Progenitor cell of endocrine pancreas (in vitro differentiated cells): Measurements from ENCODE around the gene ADARB2. TPM values are rescaled to one million over a fixed set of nuclear protein-coding genes. Genes with fewer than 3 reads are reported as not detected.
"Not testable (repeated sequence)": the region's sequence is repeated elsewhere in the genome, so short reads cannot be mapped to it uniquely, and the experiment has no call there.

Experiments
- DNase-seq: peaks from one replicate; pipeline ENCODE4 v3.0.0; 2021; ENCODE audit warnings: low spot score; ENCODE audit not compliant: unreplicated experiment
- H3K27ac Mint-ChIP-seq: 2 replicates; pipeline ENCODE4 v1.8.0; 2021; ENCODE audit warnings: mild to moderate bottlenecking, moderate library complexity, mixed read lengths
- H3K27me3 Mint-ChIP-seq: 2 replicates; pipeline ENCODE4 v1.8.0; 2021; ENCODE audit warnings: mixed read lengths
- H3K36me3 Mint-ChIP-seq: 2 replicates; pipeline ENCODE4 v1.8.0; 2022; ENCODE audit warnings: mixed read lengths; ENCODE audit not compliant: insufficient read depth
- H3K4me1 Mint-ChIP-seq: 2 replicates; pipeline ENCODE4 v1.8.0; 2021; ENCODE audit warnings: low read depth, mixed read lengths
- H3K4me3 Mint-ChIP-seq: 2 replicates; pipeline ENCODE4 v1.8.0; 2021; ENCODE audit warnings: low read depth, mild to moderate bottlenecking, moderate library complexity, mixed read lengths
- H3K9me3 Mint-ChIP-seq: 2 replicates; pipeline ENCODE4 v1.8.0; 2021; ENCODE audit warnings: low read depth, mixed read lengths
- CTCF ChIP-seq: fragments of 200-600 bp; sonication (generic); IDR thresholded peaks from one replicate; pipeline ENCODE4 v1.5.0; 2021; ENCODE audit warnings: antibody characterized with exemption, mild to moderate bottlenecking; ENCODE audit not compliant: unreplicated experiment
- total RNA-seq: library from RNA; stranded (reverse); gene quantifications from 2 replicates; pipeline ENCODE4 v1.2.1, GENCODE V29; 2021

The ADARB2 gene
- total RNA-seq, 1 donor from 2014 or later, result 1.3 TPM

DNA sequence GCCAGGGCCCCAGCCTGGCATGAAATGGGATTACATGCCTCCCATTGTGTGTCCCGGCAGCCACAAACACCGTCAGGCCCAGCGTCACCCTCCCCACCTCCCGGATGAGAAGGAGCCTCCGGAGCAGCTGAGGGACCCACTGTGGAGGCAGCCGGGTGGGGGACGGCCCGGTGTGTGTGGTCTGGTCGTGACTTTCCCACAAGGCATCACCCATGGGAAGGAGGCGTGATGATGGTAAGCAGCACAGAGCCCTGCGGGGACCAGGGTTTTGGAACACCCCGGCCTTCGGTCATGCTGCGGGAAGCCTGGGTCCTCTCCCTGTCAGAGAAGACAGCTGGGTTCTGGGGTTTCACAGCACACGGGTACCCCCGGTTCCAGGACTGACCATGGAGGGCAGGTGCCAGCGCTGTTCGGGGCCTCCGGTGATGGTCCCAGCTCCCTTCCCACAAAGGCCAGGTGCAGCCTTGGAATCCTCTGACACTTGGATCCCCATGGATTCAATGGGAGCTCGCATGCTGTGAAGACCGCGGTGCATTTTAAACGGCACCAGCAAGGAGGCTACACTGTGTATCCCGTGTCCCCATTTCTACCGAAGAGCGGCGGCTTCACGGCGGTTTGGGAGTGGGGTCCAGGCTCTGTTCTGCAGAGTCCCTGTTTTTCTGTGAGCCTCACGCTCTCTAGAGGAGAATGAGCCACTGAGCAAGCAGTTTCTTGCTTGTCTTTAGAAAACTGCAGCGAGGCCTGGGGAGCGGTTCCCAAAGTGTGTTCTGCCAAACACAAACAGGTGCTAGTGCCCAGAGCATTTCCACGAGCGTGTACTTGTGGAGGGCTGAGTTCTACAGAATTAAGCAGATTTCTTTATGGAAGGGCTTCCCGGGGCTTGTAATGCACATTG lies 336.0 kb downstream of the ADARB2 start:
- Mint-ChIP-seq H3K27me3 (peaks cover 37% of the 10 kb centered on the region), H3K4me1 (peaks cover 6% of the 10 kb centered on the region), H3K36me3 (peaks cover 2% of the 10 kb centered on the region), H3K27ac (no peak overlapping the region), H3K4me3 (no peak overlapping the region), H3K9me3 (no peaks in the 10 kb centered on the region)
- no peak for TF ChIP-seq CTCF
- no peak for DNase-seq

- H3K4me3 Mint-ChIP-seq, result no peak overlapping the region
- no peak for DNase-seq
- no peaks in the 10 kb centered on the region for H3K9me3 Mint-ChIP-seq
- no peak for TF ChIP-seq CTCF
- no peaks in the 10 kb centered on the region for H3K36me3 Mint-ChIP-seq
- H3K4me1 Mint-ChIP-seq, result peaks cover 6% of the 10 kb centered on the region
- no peak overlapping the region for H3K27ac Mint-ChIP-seq
- H3K27me3 Mint-ChIP-seq, result peaks cover 35% of the 10 kb centered on the region
Observed at GRCh38 chr10:1400101-1401070, 336.9 kb downstream of the ADARB2 start.

- H3K4me1 Mint-ChIP-seq, result peaks cover 6% of the 10 kb centered on the region
- peaks cover 29% of the 10 kb centered on the region for H3K27me3 Mint-ChIP-seq
- no peak for DNase-seq
- no peaks in the 10 kb centered on the region for H3K9me3 Mint-ChIP-seq
- no peak overlapping the region for H3K27ac Mint-ChIP-seq
- no peak overlapping the region for H3K4me3 Mint-ChIP-seq
- TF ChIP-seq CTCF, result no peak
- H3K36me3 Mint-ChIP-seq, result no peaks in the 10 kb centered on the region
Observed at GRCh38 chr10:1399431-1400100, 337.8 kb downstream of the ADARB2 start.

GRCh38 chr10:1398626-1399410 lies 338.5 kb downstream of the ADARB2 start:
- DNase-seq, result no peak
- no peaks in the 10 kb centered on the region for H3K9me3 Mint-ChIP-seq
- no peak overlapping the region for H3K27ac Mint-ChIP-seq
- H3K27me3 Mint-ChIP-seq, result peaks cover 29% of the 10 kb centered on the region
- no peaks in the 10 kb centered on the region for H3K36me3 Mint-ChIP-seq
- H3K4me3 Mint-ChIP-seq, result no peak overlapping the region
- H3K4me1 Mint-ChIP-seq, result peaks cover 6% of the 10 kb centered on the region
- TF ChIP-seq CTCF, result no peak

- H3K27ac Mint-ChIP-seq, H3K36me3 Mint-ChIP-seq, H3K9me3 Mint-ChIP-seq, DNase-seq, H3K4me3 Mint-ChIP-seq, H3K4me1 Mint-ChIP-seq: not testable (repeated sequence)
- peaks cover 27% of the 10 kb centered on the region for H3K27me3 Mint-ChIP-seq
Observed at GRCh38 chr10:1398116-1398515, 339.2 kb downstream of the ADARB2 start.
